Esophagus mucosa (tissue), 1 donor: Measurements from ENCODE around the gene MSH3. TPM values are rescaled to one million over a fixed set of nuclear protein-coding genes. Genes with fewer than 3 reads are reported as not detected.
"Not testable (repeated sequence)": the region's sequence is repeated elsewhere in the genome, so short reads cannot be mapped to it uniquely, and the experiment has no call there.

Source experiments
- ATAC-seq: fragments of 200-7000 bp; cut with Tn5 transposase; one replicate; pipeline ENCODE4 v1.9.1; 2020
- total RNA-seq: library from RNA; stranded (reverse); gene quantifications from one replicate; pipeline ENCODE4 v1.2.4, GENCODE V29; 2023
- donor health status: DM: yes; HTN: yes; CAD: no.

MSH3 gene
- total RNA-seq, 1 donor from 2014 or later: 11.4 TPM

- no peak for ATAC-seq
These were observed 4.7 kb downstream of the MSH3 start for GRCh38 chr5:80659106-80659505.

GRCh38 chr5:80660661-80661060 lies 6.2 kb downstream of the MSH3 start:
- ATAC-seq: not testable (repeated sequence)

- ATAC-seq: peak; percentile 96
These were observed 7.7 kb downstream of the MSH3 start for GRCh38 chr5:80662108-80662507.

- ATAC-seq: no peak
These were observed 10.6 kb downstream of the MSH3 start for GRCh38 chr5:80665057-80665456.

- ATAC-seq: peak; percentile 7
These were observed 12.9 kb downstream of the MSH3 start for GRCh38 chr5:80667384-80667783.

- peak; percentile 93 for ATAC-seq
These were observed 13.8 kb downstream of the MSH3 start for GRCh38 chr5:80668016-80668969.

- peak; percentile 40 for ATAC-seq
These were observed 17.8 kb downstream of the MSH3 start for GRCh38 chr5:80672140-80672736.

- ATAC-seq: no peak
These were observed 22.3 kb downstream of the MSH3 start for GRCh38 chr5:80676706-80677105.

- no peak for ATAC-seq
These were observed 32.3 kb downstream of the MSH3 start for GRCh38 chr5:80686757-80687156.

- ATAC-seq: no peak
These were observed 34.4 kb downstream of the MSH3 start for GRCh38 chr5:80688648-80689420.

- ATAC-seq: no peak
These were observed 35.2 kb downstream of the MSH3 start for GRCh38 chr5:80689627-80690026.

GRCh38 chr5:80695666-80696065 lies 41.2 kb downstream of the MSH3 start:
- ATAC-seq: no peak

- no peak for ATAC-seq
These were observed 42.0 kb downstream of the MSH3 start for GRCh38 chr5:80696450-80696849.

GRCh38 chr5:80697100-80697499 lies 42.6 kb downstream of the MSH3 start:
- no peak for ATAC-seq

GRCh38 chr5:80698369-80698768 lies 43.9 kb downstream of the MSH3 start:
- ATAC-seq: peak; percentile 83

GRCh38 chr5:80701597-80701996 lies 47.1 kb downstream of the MSH3 start:
- no peak for ATAC-seq

GRCh38 chr5:80703291-80703690 lies 48.8 kb downstream of the MSH3 start:
- ATAC-seq: no peak

GRCh38 chr5:80703747-80704146 lies 49.3 kb downstream of the MSH3 start:
- ATAC-seq: no peak

- ATAC-seq: no peak
These were observed 49.8 kb downstream of the MSH3 start for GRCh38 chr5:80704221-80704620.

- ATAC-seq: no peak
These were observed 50.8 kb downstream of the MSH3 start for GRCh38 chr5:80705216-80705769.

- ATAC-seq: no peak
These were observed 51.3 kb downstream of the MSH3 start for GRCh38 chr5:80705801-80706200.

GRCh38 chr5:80706835-80707447 lies 52.5 kb downstream of the MSH3 start:
- no peak for ATAC-seq
